Measurements from ENCODE around the gene VAC14.

- TF ChIP-seq CTCF (IDR thresholded peaks at IDR 0.05), result no peak
- TF ChIP-seq POLR2A (IDR thresholded peaks at IDR 0.05), result no peak
Measured at GRCh38 chr16:70774261-70774660, 26.7 kb downstream of the VAC14 start.
